Stimulated activated CD8-positive, alpha-beta memory T cell treated with anti-CD3 and anti-CD28 coated beads, Interleukin-15, amount 100 ng/mL, for 48 hours (primary cell): ENCODE results near the gene POLR2E.

Experiments
- DNase-seq, 2 donors: peaks; one replicate each; pipeline ENCODE4 v3.0.0-alpha.2; 2020; ENCODE audit warnings: low read depth in 2 of 2

POLR2E gene

DNA sequence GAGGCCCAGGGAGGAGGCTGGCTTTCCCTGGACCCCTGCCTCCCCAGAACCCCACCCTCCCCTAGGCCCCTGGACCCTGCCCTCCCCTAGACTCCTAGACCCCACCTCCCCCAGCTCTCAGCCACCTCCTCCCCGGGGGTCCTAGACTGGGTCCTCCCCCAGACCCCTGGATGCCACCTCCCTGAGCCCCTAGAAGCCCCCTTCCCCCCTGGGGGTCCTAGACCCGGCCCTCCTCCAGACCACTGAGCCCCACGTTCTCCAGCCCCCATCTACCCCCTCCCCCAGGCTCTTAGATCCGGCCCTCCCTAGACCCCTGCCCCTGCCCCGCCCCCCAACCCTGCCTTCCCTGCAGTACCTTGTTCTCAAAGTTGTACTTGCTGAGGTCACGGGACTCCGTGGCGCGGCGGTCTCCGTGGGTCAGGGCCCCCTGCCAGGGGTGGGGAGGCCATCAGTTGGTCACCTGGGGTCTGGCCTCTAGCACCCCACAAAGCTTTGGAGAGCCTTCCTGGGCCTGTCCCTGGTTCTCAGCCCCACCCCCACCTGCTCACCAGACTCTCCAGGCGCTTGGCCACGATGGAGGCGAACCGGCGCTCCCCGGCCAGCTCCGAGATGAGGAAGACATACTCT is 16.6 kb upstream of the POLR2E start:
- DNase-seq = no peak

GRCh38 chr19:1110809-1111640 is 15.8 kb upstream of the POLR2E start:
- DNase-seq = no peak

DNA sequence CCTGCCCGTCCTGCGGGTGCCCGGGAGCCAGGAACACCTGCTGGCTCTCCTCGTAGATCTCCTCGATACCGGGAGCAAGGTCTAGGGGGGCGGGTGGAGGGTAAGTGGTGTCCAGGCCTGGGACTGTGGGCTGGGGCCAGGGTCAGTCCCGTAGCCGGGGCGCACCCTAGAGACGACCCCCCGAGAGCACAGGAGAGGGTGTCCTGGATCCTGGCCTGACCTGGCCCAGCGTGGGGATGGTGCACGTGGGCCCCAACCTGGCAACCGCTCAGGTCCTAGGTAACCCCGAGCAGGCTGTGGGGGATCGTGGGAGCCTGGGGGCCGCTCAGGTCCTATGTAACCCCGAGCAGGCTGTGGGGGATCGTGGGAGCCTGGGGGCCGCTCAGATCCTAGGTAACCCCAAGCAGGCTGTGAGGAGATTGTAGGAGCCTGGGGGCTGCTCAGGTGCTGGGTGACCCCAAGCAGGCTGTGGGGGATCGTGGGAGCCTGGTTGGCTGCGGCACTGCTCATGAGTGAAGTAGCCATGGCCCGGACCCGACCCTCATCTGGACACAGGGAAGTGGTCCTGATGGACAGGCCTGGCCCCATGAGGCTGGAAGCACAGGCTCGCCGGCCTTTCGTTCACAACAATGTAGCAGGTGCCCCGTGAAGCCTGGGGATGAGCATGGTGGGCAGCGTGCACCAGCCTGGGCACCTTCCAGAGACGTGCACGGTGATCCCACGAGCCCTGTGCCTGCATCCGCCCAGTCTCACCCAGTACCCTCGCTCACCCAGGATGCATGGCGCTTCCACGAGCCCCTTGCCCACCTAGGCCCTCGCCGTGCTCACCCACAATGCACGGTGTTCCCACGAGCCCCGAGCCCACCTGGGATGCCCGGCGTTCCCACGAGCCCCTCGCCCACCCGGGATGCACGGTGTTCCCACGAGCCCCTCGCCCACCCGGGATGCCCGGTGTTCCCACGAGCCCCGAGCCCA is 14.8 kb upstream of the POLR2E start:
- no peak for DNase-seq

GRCh38 chr19:1109032-1109551 is 13.9 kb upstream of the POLR2E start:
- DNase-seq = no peak

- no peak for DNase-seq
Observed at GRCh38 chr19:1108291-1109031, 13.3 kb upstream of the POLR2E start.

DNA sequence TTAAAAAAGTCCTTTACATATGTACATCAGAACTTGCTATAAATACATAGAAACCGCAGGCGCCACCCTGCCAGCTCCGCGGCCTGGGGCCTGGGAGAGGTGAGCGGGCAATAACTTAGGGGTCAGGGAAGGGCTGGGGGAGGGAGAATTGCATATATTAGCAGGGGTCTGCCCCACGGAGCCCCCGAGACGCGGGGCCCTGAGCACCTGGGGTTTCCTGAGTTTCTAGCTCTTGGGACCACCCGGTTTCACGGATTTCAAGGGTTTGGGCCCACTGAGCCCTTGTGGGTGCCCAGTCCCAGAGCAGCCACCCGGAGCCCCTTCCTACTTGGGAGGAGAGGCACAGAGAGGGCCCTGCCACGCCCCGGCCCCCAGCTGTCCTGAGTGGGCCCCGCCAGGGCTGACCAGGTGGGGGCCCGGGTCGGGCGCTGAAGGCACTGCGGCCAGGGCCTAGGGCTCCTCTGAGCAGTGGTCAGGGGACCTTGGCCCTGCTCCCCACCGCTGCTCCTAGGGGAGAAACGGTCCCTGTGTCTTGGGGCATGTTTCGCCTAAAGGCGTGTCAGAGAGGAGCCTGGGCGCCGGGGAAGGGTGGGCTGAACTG is 12.6 kb upstream of the POLR2E start:
- no peak for DNase-seq

- no peak for DNase-seq
Observed at GRCh38 chr19:1106841-1107660, 11.9 kb upstream of the POLR2E start.

DNA sequence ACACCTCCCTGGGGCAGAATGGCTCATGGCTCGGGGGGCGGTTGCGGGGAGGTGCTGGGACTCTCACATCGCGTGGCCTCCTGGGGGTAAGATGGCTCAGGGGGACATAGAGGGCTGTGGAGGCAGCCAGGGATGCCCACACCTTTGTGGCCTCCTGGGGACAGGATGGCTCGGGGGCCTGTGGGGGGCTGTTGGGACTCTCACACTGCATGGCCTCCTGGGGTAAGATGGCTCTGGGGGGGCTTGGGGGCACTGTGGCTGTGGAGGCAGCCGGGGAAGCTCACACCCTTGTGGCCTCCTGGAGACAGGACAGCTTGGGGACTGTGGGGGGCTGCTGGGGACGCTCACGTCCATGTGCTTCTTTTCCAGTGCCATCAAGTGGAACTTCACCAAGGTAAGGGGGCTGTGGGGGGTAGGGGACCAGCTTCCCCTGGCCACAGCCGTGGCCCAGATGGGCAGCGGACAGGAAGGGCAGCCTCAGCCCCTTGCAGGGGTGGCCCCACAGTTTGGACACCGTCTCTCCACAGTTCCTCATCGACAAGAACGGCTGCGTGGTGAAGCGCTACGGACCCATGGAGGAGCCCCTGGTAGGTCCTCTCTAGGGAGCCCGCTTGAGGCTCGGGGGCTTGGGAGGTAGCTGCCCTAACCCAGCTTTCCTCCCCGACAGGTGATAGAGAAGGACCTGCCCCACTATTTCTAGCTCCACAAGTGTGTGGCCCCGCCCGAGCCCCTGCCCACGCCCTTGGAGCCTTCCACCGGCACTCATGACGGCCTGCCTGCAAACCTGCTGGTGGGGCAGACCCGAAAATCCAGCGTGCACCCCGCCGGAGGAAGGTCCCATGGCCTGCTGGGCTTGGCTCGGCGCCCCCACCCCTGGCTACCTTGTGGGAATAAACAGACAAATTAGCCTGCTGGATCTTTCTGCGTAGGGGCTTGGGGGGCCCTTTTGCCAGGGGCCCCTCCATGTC is 11.0 kb upstream of the POLR2E start:
- DNase-seq = no peak

GRCh38 chr19:1105008-1105872 is 10.1 kb upstream of the POLR2E start:
- no peak for DNase-seq

DNA sequence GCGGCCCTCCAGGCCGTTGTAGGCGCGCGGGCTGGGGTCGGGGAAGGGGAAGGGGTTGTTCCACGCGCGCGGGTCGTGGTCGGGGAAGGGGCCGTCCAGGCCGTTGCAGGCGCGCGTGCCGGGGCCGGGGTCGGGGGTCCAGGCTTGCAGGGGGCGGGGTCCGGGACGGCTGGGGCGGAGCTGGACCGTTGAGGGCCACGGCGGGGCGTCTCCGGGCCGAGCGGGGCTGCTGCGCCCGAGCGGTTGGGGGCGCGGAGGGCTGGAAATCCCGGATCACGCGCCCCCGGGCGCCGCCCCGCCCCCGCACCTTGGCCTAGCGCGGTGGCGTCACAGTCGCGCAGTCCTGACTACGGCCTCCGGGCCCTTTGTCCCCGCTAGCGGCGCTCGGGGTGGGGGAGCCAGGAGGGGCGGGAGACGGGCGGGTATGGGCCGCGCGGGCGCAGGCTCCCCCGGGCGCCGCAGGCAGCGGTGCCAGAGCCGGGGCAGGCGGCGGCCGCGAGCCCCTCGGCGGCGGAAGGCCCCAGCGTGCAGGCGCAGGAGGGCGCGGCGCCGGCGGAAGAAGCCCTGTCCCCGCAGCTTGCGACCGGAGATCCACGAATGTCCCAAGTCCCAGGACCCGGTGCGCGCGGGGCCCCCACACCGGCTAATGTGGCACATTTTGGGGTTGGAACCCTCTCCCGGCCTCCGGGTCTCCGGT is 9.3 kb upstream of the POLR2E start:
- DNase-seq = peak; percentile 67 to 77

DNA sequence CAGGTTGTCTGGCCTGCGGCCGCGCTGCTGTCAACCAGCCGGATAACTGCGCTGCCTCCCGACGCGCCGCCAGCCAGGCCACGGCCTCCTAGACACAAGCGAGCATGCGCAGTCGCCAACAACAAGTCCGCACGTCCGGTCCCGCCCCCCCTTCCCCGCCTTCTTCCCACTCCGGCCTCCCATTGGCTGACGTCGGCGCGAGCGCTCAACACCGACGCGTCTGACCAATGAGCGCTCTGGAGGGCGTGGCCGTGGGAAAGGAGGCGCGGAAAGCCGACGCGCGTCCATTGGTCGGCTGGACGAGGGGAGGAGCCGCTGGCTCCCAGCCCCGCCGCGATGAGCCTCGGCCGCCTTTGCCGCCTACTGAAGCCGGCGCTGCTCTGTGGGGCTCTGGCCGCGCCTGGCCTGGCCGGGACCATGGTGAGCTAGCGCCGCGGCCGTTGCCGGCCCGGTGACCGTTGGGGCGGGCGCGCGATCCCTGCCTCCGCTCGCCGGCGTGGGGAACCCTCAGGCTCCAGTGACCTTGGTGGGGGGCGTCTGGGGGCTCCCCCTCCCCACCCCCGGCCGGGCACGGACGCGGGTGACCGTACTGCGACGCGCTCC is 8.6 kb upstream of the POLR2E start, which contains the start of gene GPX4:
TSS of gene GPX4 (plus strand) at position 287 of the 603 bp plus-strand sequence. CDS start at position 337, 50 bp downstream.
- peak; percentile 96 to 97 for DNase-seq

DNA sequence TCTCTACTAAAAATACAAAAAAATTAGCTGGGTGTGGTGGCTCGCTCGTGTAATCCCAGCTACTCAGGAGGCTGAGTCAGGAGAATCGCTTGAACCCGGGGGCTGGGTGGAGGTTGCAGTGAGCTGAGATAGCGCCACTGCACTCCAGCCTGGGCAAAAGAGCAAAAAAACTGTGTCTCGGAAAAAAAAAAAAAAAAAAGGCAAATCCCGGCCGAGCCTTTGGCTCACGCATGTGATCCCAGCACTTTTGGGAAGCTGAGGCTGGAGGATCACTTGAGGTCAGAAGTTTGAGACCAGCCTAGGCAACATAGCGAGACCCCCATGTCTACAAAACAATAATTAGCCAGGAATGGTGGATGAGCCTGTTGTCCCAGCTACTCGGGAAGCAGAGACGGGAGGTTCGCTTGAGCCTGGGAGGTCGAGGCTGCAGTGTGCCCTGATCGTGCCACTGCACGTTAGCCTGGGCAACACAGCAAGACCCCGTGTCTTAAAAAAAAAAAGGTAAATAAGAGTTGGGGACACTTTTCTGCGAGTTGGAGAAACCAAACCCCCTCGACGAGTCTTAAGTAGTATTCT is 8.0 kb upstream of the POLR2E start:
- no peak for DNase-seq

DNA sequence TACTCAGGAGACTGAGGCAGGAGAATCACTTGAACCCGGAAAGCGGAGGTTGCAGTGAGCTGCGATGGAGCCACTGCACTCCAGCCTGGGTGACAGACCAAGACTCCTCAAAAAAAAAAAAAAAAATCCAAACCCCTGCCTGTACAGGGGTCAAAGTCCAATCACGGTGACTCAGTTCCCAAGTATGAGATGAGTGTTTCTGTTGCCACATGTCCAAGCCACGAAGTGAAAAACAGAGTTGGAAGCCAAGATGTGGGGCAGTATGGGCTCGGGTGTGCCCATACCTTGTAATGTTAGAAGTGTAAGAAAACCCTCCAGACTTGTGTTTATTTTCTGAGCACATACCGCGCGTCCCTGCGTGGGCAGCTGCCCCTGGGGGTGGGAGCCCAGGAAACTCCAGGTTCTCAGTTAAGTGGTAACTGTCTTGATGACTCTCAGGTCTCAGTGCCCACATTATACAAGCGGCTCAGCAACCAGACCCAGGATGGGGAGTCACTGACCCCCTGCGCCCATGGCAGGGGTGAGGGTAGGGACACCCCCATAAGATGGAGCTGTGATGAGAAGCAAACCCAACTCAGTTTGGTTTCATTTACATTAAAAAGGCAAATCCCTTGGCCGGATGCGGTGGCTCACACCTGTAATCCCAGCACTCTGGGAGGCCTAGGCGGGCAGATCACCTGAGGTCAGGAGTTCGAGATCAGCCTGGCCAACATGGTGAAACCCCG is 7.4 kb upstream of the POLR2E start:
- DNase-seq = peak; percentile 79 to 80

DNA sequence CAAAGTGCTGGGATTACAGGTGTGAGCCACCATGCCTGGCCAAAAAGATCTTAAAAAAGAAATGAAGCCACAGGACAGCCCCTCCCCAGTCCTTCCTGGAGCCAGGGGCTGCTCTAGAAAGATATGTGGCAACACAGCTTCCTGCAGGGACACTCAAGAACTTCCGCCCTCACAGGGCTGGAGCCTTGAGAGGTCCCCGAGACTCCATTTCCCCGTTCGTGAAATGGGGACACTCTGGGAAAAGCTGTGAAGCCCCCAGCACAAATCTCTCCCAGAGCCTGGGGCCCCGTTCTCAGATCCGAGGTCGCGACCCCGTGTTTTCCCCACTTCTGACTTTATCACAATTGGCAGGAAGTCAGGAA is 6.1 kb upstream of the POLR2E start:
- DNase-seq = no peak

- no peak for DNase-seq
Observed at GRCh38 chr19:1098177-1099051, 3.2 kb upstream of the POLR2E start.
